PFSK-1 (cell line): ENCODE results near the gene EFHC2.

Source experiments
- SIN3A ChIP-seq: IDR thresholded peaks from 2 replicates; pipeline ENCODE4 v1.6.1; 2012; ENCODE audit warnings: mild to moderate bottlenecking, low read length, moderate library complexity, borderline replicate concordance; ENCODE audit not compliant: insufficient read depth
- TF ChIP-seq, protein P1 (sequence below), 2 experiments: IDR thresholded peaks; 2 replicates each; pipeline versions ENCODE4 v1.6.1 to v1.8.0; 2011 to 2012; ENCODE audit warnings: low read depth in 2 of 2, low read length in 2 of 2, control low read depth in 1 of 2, inconsistent platforms in 1 of 2, mild to moderate bottlenecking in 1 of 2, moderate library complexity in 1 of 2; ENCODE audit not compliant: insufficient read depth in 1 of 2

- TF ChIP-seq, protein P1, sequence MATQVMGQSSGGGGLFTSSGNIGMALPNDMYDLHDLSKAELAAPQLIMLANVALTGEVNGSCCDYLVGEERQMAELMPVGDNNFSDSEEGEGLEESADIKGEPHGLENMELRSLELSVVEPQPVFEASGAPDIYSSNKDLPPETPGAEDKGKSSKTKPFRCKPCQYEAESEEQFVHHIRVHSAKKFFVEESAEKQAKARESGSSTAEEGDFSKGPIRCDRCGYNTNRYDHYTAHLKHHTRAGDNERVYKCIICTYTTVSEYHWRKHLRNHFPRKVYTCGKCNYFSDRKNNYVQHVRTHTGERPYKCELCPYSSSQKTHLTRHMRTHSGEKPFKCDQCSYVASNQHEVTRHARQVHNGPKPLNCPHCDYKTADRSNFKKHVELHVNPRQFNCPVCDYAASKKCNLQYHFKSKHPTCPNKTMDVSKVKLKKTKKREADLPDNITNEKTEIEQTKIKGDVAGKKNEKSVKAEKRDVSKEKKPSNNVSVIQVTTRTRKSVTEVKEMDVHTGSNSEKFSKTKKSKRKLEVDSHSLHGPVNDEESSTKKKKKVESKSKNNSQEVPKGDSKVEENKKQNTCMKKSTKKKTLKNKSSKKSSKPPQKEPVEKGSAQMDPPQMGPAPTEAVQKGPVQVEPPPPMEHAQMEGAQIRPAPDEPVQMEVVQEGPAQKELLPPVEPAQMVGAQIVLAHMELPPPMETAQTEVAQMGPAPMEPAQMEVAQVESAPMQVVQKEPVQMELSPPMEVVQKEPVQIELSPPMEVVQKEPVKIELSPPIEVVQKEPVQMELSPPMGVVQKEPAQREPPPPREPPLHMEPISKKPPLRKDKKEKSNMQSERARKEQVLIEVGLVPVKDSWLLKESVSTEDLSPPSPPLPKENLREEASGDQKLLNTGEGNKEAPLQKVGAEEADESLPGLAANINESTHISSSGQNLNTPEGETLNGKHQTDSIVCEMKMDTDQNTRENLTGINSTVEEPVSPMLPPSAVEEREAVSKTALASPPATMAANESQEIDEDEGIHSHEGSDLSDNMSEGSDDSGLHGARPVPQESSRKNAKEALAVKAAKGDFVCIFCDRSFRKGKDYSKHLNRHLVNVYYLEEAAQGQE (IDR thresholded peaks at IDR 0.05; ENCODE audit: insufficient read depth in 1 of 2, low read depth in 2 of 2, low read length in 2 of 2) = no peak
- TF ChIP-seq SIN3A = no peak
These were observed 99.5 kb downstream of the EFHC2 start for GRCh38 chrX:44244008-44244407.
